CD14-positive monocyte (primary cell): ENCODE results near the gene TRIM56. TPM values are rescaled to one million over a fixed set of nuclear protein-coding genes. Genes with fewer than 3 reads are reported as not detected.
"Not testable (repeated sequence)": the region's sequence is repeated elsewhere in the genome, so short reads cannot be mapped to it uniquely, and the experiment has no call there.

Experiments
- DNase-seq, 3 donors: peaks; one replicate each; pipeline ENCODE4 v3.0.0-alpha.2; 2011 to 2022
- H2AFZ ChIP-seq: 2 replicates; pipeline ENCODE4 v1.6.0; 2012; ENCODE audit warnings: mild to moderate bottlenecking, low read depth, low read length, inconsistent platforms; ENCODE audit not compliant: insufficient read depth, poor library complexity, severe bottlenecking
- H3K27ac ChIP-seq, 2 donors: 1 replicate in 1 of 2; 2 replicates in 1 of 2; pipeline ENCODE4 v1.5.1; 2012 to 2013; ENCODE audit warnings: low read length in 2 of 2, control low read depth in 1 of 2, inconsistent platforms in 1 of 2, low read depth in 1 of 2, mild to moderate bottlenecking in 1 of 2
- H3K27me3 ChIP-seq, 2 donors: one replicate each; pipeline versions ENCODE4 v1.6.0 to v1.6.1; 2011 to 2013; ENCODE audit warnings: low read length in 2 of 2; ENCODE audit not compliant: control insufficient read depth in 2 of 2, insufficient read depth in 2 of 2
- H3K36me3 ChIP-seq, 2 donors: replicated peaks in 1 of 2; 1 replicate in 1 of 2; 2 replicates in 1 of 2; pipeline versions ENCODE4 v1.5.1 to v1.6.1; 2012 to 2013; ENCODE audit warnings: low read length in 2 of 2, control low read depth in 1 of 2, inconsistent platforms in 1 of 2, mild to moderate bottlenecking in 1 of 2; ENCODE audit not compliant: insufficient read depth in 2 of 2, control insufficient read depth in 1 of 2
- H3K4me1 ChIP-seq, 2 donors: 1 replicate in 1 of 2; 2 replicates in 1 of 2; pipeline versions ENCODE4 v1.5.1 to v1.6.1; 2012 to 2013; ENCODE audit warnings: low read length in 2 of 2, control low read depth in 1 of 2, inconsistent platforms in 1 of 2, mild to moderate bottlenecking in 1 of 2, moderate library complexity in 1 of 2; ENCODE audit not compliant: insufficient read depth in 2 of 2, control insufficient read depth in 1 of 2
- H3K4me2 ChIP-seq: replicated peaks from 2 replicates; pipeline ENCODE3; 2012; ENCODE audit warnings: low read length, moderate library complexity, mild to moderate bottlenecking; ENCODE audit not compliant: poor library complexity, severe bottlenecking; ENCODE audit errors: extremely low read depth
- H3K4me3 ChIP-seq, 3 experiments: fragments of 200-600 bp in 1 of 3; sonication (generic) in 1 of 3; replicated peaks in 1 of 3; 1 replicate in 2 of 3; 2 replicates in 1 of 3; pipeline ENCODE4 v1.5.1; 2011 to 2013; ENCODE audit warnings: low read length in 3 of 3, mild to moderate bottlenecking in 3 of 3, control low read depth in 2 of 3, low read depth in 2 of 3, inconsistent platforms in 1 of 3, moderate library complexity in 1 of 3
- H3K79me2 ChIP-seq: 2 replicates; pipeline ENCODE4 v1.6.0; 2012; ENCODE audit warnings: mild to moderate bottlenecking, control low read depth, inconsistent platforms, low read length, moderate library complexity; ENCODE audit not compliant: insufficient read depth
- H3K9ac ChIP-seq: 2 replicates; pipeline ENCODE4 v1.6.0; 2017; ENCODE audit warnings: low read length, mild to moderate bottlenecking; ENCODE audit not compliant: insufficient read depth, poor library complexity, severe bottlenecking
- H3K9me3 ChIP-seq, 2 donors: replicated peaks in 1 of 2; 1 replicate in 1 of 2; 2 replicates in 1 of 2; pipeline versions ENCODE4 v1.5.1 to v1.6.1; 2012 to 2013; ENCODE audit warnings: low read length in 2 of 2, control low read depth in 1 of 2; ENCODE audit not compliant: control insufficient read depth in 1 of 2, insufficient read depth in 1 of 2
- H4K20me1 ChIP-seq: 2 replicates; pipeline ENCODE4 v1.6.0; 2012; ENCODE audit warnings: mild to moderate bottlenecking, low read length, control low read depth, moderate library complexity; ENCODE audit not compliant: insufficient read depth
- H3K27ac Mint-ChIP-seq, 7 donors: one replicate each; pipeline ENCODE4 v1.8.0; 2020; ENCODE audit warnings: mild to moderate bottlenecking in 7 of 7, mixed read lengths in 7 of 7, moderate library complexity in 6 of 7, inconsistent platforms in 2 of 7
- H3K27me3 Mint-ChIP-seq, 3 donors: one replicate each; pipeline ENCODE4 v1.8.0; 2021 to 2022; ENCODE audit warnings: low read depth in 3 of 3, mild to moderate bottlenecking in 3 of 3, mixed read lengths in 3 of 3, moderate library complexity in 3 of 3, inconsistent platforms in 1 of 3
- H3K36me3 Mint-ChIP-seq, 2 donors: one replicate each; pipeline ENCODE4 v1.8.0; 2020; ENCODE audit warnings: mixed read lengths in 2 of 2, inconsistent platforms in 1 of 2, mild to moderate bottlenecking in 1 of 2
- H3K4me1 Mint-ChIP-seq: one replicate; pipeline ENCODE4 v1.8.0; 2020; ENCODE audit warnings: mild to moderate bottlenecking, mixed read lengths
- H3K4me3 Mint-ChIP-seq, 2 donors: one replicate each; pipeline ENCODE4 v1.8.0; 2020; ENCODE audit warnings: mild to moderate bottlenecking in 2 of 2, mixed read lengths in 2 of 2, moderate library complexity in 1 of 2
- H3K9me3 Mint-ChIP-seq, 7 donors: one replicate each; pipeline ENCODE4 v1.8.0; 2020 to 2022; ENCODE audit warnings: mixed read lengths in 7 of 7, mild to moderate bottlenecking in 6 of 7, moderate library complexity in 6 of 7, inconsistent platforms in 2 of 7
- CTCF ChIP-seq: fragments of 200-600 bp; IDR thresholded peaks from one replicate; pipeline ENCODE4 v1.8.0; 2022; ENCODE audit warnings: antibody characterized with exemption, mild to moderate bottlenecking
- WGBS: methylation state at CpG from one replicate; pipeline ENCODE4 v1.1.5; 2013; ENCODE audit warnings: missing lambda C conversion rate; ENCODE audit not compliant: insufficient coverage; 5-methylcytosine and 5-hydroxymethylcytosine counted together
- intact Hi-C, 2 donors: fragments of 100-400 bp; cut with micrococcal nuclease; formaldehyde crosslinking; loops; one replicate each; pipeline versions ENCODE4 v1.15.0 to v1.15.1; 2023
- polyA plus RNA-seq, 3 donors: library from polyadenylated mRNA; depleted of rRNA in 1 of 3; unstranded in 2 of 3; stranded (reverse) in 1 of 3; fragments of 300-500 nt in 2 of 3; fragments of >200 nt in 1 of 3; fragmentation: Illumina TruSeq in 2 of 3; gene quantifications; 1 replicate in 2 of 3; 2 replicates in 1 of 3; pipeline ENCODE4 v1.2.3, GENCODE V29; 2012 to 2021

TRIM56 gene
- polyA plus RNA-seq, 3 donors = 0.66 to 9.4 (median 1.2) TPM

- WGBS = 77% methylated on average over 4 of the region's 4 CpGs
- H3K79me2 ChIP-seq = no peaks in the 10 kb centered on the region
- no peaks in the 10 kb centered on the region for H4K20me1 ChIP-seq
- no peak overlapping the region for H2AFZ ChIP-seq
- H3K27ac ChIP-seq = no peak overlapping the region
- Mint-ChIP-seq H3K4me1 (no peaks in the 10 kb centered on the region), H3K36me3 (no peaks in the 10 kb centered on the region), H3K27ac (no peak overlapping the region), H3K4me3 (no peak overlapping the region), H3K9me3 (peaks cover 0 to 7% (median 2%) of the 10 kb centered on the region in 7 donors), H3K27me3 (peaks cover 2% of the 10 kb centered on the region in 3 donors)
- H3K9me3 ChIP-seq = peaks cover 0 to 24% of the 10 kb centered on the region in 2 donors
- no peak overlapping the region for H3K4me3 ChIP-seq
- H3K36me3 ChIP-seq = no peaks in the 10 kb centered on the region
- no peak overlapping the region for H3K4me2 ChIP-seq
- H3K4me1 ChIP-seq = no peaks in the 10 kb centered on the region
- DNase-seq = no peak
- H3K9ac ChIP-seq = no peak overlapping the region
- TF ChIP-seq CTCF = no peak
- intact Hi-C loops = no loop called here
- H3K27me3 ChIP-seq = peaks cover 0 to 3% of the 10 kb centered on the region in 2 donors
These were observed 49.3 kb upstream of the TRIM56 start for GRCh38 chr7:101035941-101036340.

- H3K4me3 Mint-ChIP-seq, H3K9me3 Mint-ChIP-seq, H3K27me3 ChIP-seq, H3K27ac Mint-ChIP-seq, H3K27ac ChIP-seq, intact Hi-C loops, H3K4me3 ChIP-seq, H3K27me3 Mint-ChIP-seq, H3K9ac ChIP-seq, H3K4me1 Mint-ChIP-seq, H3K4me2 ChIP-seq, H3K79me2 ChIP-seq, H3K36me3 Mint-ChIP-seq, H3K9me3 ChIP-seq, H4K20me1 ChIP-seq, H3K36me3 ChIP-seq, H2AFZ ChIP-seq, DNase-seq, H3K4me1 ChIP-seq: not testable (repeated sequence)
- 91% methylated on average over 6 of the region's 6 CpGs for WGBS
These were observed 44.0 kb upstream of the TRIM56 start for GRCh38 chr7:101041283-101041682.
